ENCODE results near the gene CAD.

The CAD gene

GRCh38 chr2:27225526-27225925 lies 8.4 kb downstream of the CAD start:
- DNase-seq (ENCODE audit: low spot score): no peak

- DNase-seq (ENCODE audit: low spot score): no peak
Observed at GRCh38 chr2:27227501-27227900, 10.3 kb downstream of the CAD start.

- DNase-seq (ENCODE audit: low spot score): no peak
Observed at GRCh38 chr2:27231921-27232320, 14.8 kb downstream of the CAD start.

GRCh38 chr2:27233341-27233740 lies 16.2 kb downstream of the CAD start:
- no peak for DNase-seq (ENCODE audit: low spot score)

GRCh38 chr2:27236136-27236535 lies 19.0 kb downstream of the CAD start:
- no peak for DNase-seq (ENCODE audit: low spot score)

- DNase-seq (ENCODE audit: low spot score): no peak
Observed at GRCh38 chr2:27236626-27237025, 19.5 kb downstream of the CAD start.

- no peak for DNase-seq (ENCODE audit: low spot score)
Observed at GRCh38 chr2:27237341-27237945, 20.3 kb downstream of the CAD start.

GRCh38 chr2:27238976-27239375 lies 21.8 kb downstream of the CAD start:
- no peak for DNase-seq (ENCODE audit: low spot score)

GRCh38 chr2:27240406-27240805 lies 23.2 kb downstream of the CAD start:
- DNase-seq (ENCODE audit: low spot score): no peak

GRCh38 chr2:27241761-27242613 lies 24.8 kb downstream of the CAD start:
- no peak for DNase-seq (ENCODE audit: low spot score)

- no peak for DNase-seq (ENCODE audit: low spot score)
Observed at GRCh38 chr2:27242614-27242951, 25.4 kb downstream of the CAD start.

- DNase-seq (ENCODE audit: low spot score): no peak
Observed at GRCh38 chr2:27243391-27244130, 26.4 kb downstream of the CAD start.

- DNase-seq (ENCODE audit: low spot score): no peak
Observed at GRCh38 chr2:27245116-27245515, 27.9 kb downstream of the CAD start.

GRCh38 chr2:27245626-27246025 lies 28.5 kb downstream of the CAD start:
- DNase-seq (ENCODE audit: low spot score): no peak

GRCh38 chr2:27247893-27248292 lies 30.7 kb downstream of the CAD start:
- no peak for DNase-seq (ENCODE audit: low spot score)

GRCh38 chr2:27249159-27249890 lies 32.2 kb downstream of the CAD start:
- no peak for DNase-seq (ENCODE audit: low spot score)

- peak; percentile 27 for DNase-seq (ENCODE audit: low spot score)
Observed at GRCh38 chr2:27249891-27250651, 32.9 kb downstream of the CAD start.

GRCh38 chr2:27250652-27251379 lies 33.6 kb downstream of the CAD start:
- no peak for DNase-seq (ENCODE audit: low spot score)

- DNase-seq (ENCODE audit: low spot score): no peak
Observed at GRCh38 chr2:27251766-27252165, 34.6 kb downstream of the CAD start.

- DNase-seq (ENCODE audit: low spot score): no peak
Observed at GRCh38 chr2:27255187-27255586, 38.0 kb downstream of the CAD start.

- DNase-seq (ENCODE audit: low spot score): no peak
Observed at GRCh38 chr2:27255660-27256059, 38.5 kb downstream of the CAD start.
